ENCODE results near the gene UCK2. TPM values are rescaled to one million over a fixed set of nuclear protein-coding genes. Genes with fewer than 3 reads are reported as not detected.

Gene UCK2
- total and polyA plus RNA-seq, 2 experiments from 2014 or later, result 101 to 149 TPM

GRCh38 chr1:165832902-165833301, 5.5 kb downstream of the UCK2 start:
- H3K4me3 ChIP-seq, result peak overlapping the region; percentile 9; the same call in 1 of the 2 replicates
- Mint-ChIP-seq H3K27me3 (ENCODE audit: insufficient read depth, low read depth, poor library complexity) (peaks cover 19% of the 10 kb centered on the region), H3K4me1 (peaks cover 52% of the 10 kb centered on the region), H3K36me3 (ENCODE audit: low read depth) (peaks cover 27% of the 10 kb centered on the region), H3K4me3 (peak overlapping the region; percentile 31; the same call in 1 of the 3 replicates), H3K27ac (peak overlapping the region; percentile 45), H3K9me3 (peaks cover 3% of the 10 kb centered on the region; the same call in 2 of the 3 replicates)
- peaks cover 98% of the 10 kb centered on the region for H3K79me2 ChIP-seq (replicated peaks; ENCODE audit: insufficient read depth)
- ATAC-seq, result no peak
- H3K36me3 ChIP-seq (ENCODE audit: insufficient read depth), result no peaks in the 10 kb centered on the region
- DNase-seq (ENCODE audit: low spot score), result no peak
- peaks cover 64% of the 10 kb centered on the region for H3K4me1 ChIP-seq (ENCODE audit: insufficient read depth)
- H3K27me3 ChIP-seq (ENCODE audit: insufficient read depth), result no peaks in the 10 kb centered on the region
- H4K20me1 ChIP-seq (replicated peaks; ENCODE audit: insufficient read depth), result peaks cover 67% of the 10 kb centered on the region
- H3K27ac ChIP-seq (ENCODE audit: low read depth), result no peak overlapping the region; the same call in 1 of the 2 replicates
- TF ChIP-seq CREB1 (CRISPR knock-in tag; IDR thresholded peaks at IDR 0.05; ENCODE audit: low read depth) (no peak), JUNB (IDR thresholded peaks at IDR 0.05; ENCODE audit: unreplicated experiment) (no peak), ZNF462 (CRISPR knock-in tag; IDR thresholded peaks at IDR 0.05) (no peak), POLR2AphosphoS5 (IDR thresholded peaks at IDR 0.05; ENCODE audit: low read depth) (no peak), NANOG (IDR thresholded peaks at IDR 0.05; ENCODE audit: borderline replicate concordance) (no peak), STAT1 (IDR thresholded peaks at IDR 0.05; ENCODE audit: unreplicated experiment) (no peak), ZNF331 (CRISPR knock-in tag; IDR thresholded peaks at IDR 0.05; ENCODE audit: low read depth) (no peak), REST (IDR thresholded peaks at IDR 0.05; ENCODE audit: unreplicated experiment) (no peak), CTCF (conservative IDR thresholded peaks at IDR 0.05; ENCODE audit: low read depth in 2 of 2) (no peak), EZH2phosphoT487 (IDR thresholded peaks at IDR 0.05; ENCODE audit: unreplicated experiment) (no peak), ZNF114 (CRISPR knock-in tag; IDR thresholded peaks at IDR 0.05) (no peak), EZH2 (IDR thresholded peaks at IDR 0.05; ENCODE audit: low read depth, unreplicated experiment) (no peak), ETS1 (IDR thresholded peaks at IDR 0.05) (no peak)
- H3K4me2 ChIP-seq, result peak overlapping the region; percentile 65; the same call in 1 of the 2 replicates
- H2AFZ ChIP-seq, result no peak overlapping the region
- 0 out of 2 replicates have a peak, but pooled peaks cover 7% of the 10 kb centered on the region for H3K9me2 ChIP-seq (ENCODE audit: insufficient read depth)
- no peaks in the 10 kb centered on the region for H3F3A ChIP-seq (replicated peaks; ENCODE audit: low read depth)
